ENCODE measurements around the gene TRIM34. TPM values are rescaled to one million over a fixed set of nuclear protein-coding genes. Genes with fewer than 3 reads are reported as not detected.

Gene TRIM34
- polyA plus RNA-seq, 1 donor (not counting 4 experiments of a cell fraction or from before 2014, with no cell fraction given) = 20.5 TPM

DNA sequence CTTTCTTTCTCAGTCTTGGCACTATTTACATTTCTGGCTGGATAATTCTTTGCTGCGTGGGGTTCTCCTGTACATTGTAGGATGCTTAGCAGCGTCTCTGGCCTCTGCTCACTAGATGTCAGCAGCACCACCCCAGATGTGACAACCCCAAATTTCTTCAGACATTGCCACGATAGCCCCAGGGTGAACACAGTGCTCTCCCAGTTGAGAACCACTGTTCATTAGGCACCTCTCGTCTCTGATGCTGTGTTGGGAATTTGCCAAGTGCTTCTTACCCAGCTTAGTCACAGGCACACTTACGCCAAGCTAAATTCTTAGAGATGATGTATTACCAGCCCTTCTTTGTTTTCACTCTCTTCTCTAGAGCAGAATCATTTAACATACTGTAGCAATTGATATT, 19.0 kb upstream of the TRIM34 start:
- Histone ChIP-seq H3K36me3 (ENCODE audit: control insufficient read depth in 2 of 2, extremely low read depth in 1 of 2, insufficient read depth in 2 of 2, low read length in 2 of 2) (peaks cover 0 to 1% of the 10 kb centered on the region in 2 experiments), H3K9me1 (ENCODE audit: control insufficient read depth, extremely low read depth, insufficient read depth, low read length) (no peaks in the 10 kb centered on the region), H3K27ac (ENCODE audit: control insufficient read depth, insufficient read depth, low read length) (no peak overlapping the region), H3K4me2 (ENCODE audit: control insufficient read depth, extremely low read depth, insufficient read depth, low read depth, low read length) (no peak overlapping the region), H2AFZ (ENCODE audit: control insufficient read depth, low read length) (no peak overlapping the region), H3K27me3 (ENCODE audit: control insufficient read depth, extremely low read depth, insufficient read depth, low read length) (no peaks in the 10 kb centered on the region), H4K20me1 (ENCODE audit: control insufficient read depth, extremely low read depth, insufficient read depth, low read length) (no peaks in the 10 kb centered on the region), H3K9ac (ENCODE audit: control insufficient read depth, extremely low read depth, insufficient read depth, low read length) (no peak overlapping the region), H3K4me1 (ENCODE audit: control insufficient read depth, extremely low read depth, insufficient read depth, low read length) (peaks cover 10% of the 10 kb centered on the region), H3K9me3 (ENCODE audit: control insufficient read depth, low read depth, low read length) (no peaks in the 10 kb centered on the region), H3K79me2 (ENCODE audit: control insufficient read depth, insufficient read depth, low read length) (no peaks in the 10 kb centered on the region), H3K4me3 (ENCODE audit: control insufficient read depth in 2 of 3, extremely low read depth in 1 of 3, insufficient read depth in 2 of 3, low read depth in 1 of 3, low read length in 3 of 3) (no peak overlapping the region)
- dilution Hi-C loops (cut with MboI; ENCODE audit: extremely low pct_ligation_motif_present, low sequenced_read_pairs) = no loop called here
- FAIRE-seq (peak; percentile 77), DNase-seq (ENCODE audit: low read depth, low spot score) (peak; percentile 54)
- TF ChIP-seq, protein P1, sequence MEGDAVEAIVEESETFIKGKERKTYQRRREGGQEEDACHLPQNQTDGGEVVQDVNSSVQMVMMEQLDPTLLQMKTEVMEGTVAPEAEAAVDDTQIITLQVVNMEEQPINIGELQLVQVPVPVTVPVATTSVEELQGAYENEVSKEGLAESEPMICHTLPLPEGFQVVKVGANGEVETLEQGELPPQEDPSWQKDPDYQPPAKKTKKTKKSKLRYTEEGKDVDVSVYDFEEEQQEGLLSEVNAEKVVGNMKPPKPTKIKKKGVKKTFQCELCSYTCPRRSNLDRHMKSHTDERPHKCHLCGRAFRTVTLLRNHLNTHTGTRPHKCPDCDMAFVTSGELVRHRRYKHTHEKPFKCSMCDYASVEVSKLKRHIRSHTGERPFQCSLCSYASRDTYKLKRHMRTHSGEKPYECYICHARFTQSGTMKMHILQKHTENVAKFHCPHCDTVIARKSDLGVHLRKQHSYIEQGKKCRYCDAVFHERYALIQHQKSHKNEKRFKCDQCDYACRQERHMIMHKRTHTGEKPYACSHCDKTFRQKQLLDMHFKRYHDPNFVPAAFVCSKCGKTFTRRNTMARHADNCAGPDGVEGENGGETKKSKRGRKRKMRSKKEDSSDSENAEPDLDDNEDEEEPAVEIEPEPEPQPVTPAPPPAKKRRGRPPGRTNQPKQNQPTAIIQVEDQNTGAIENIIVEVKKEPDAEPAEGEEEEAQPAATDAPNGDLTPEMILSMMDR (optimal IDR thresholded peaks at IDR 0.05 in 1 of 3, IDR thresholded peaks at IDR 0.05 in 1 of 3, conservative IDR thresholded peaks at IDR 0.05 in 1 of 3; ENCODE audit: extremely low read depth in 1 of 3, insufficient read depth in 2 of 3, low read length in 3 of 3) = peak; percentile 6 to 63 (median 14)
- no peak for TF ChIP-seq EZH2 (IDR thresholded peaks at IDR 0.05; ENCODE audit: low read length)

DNA sequence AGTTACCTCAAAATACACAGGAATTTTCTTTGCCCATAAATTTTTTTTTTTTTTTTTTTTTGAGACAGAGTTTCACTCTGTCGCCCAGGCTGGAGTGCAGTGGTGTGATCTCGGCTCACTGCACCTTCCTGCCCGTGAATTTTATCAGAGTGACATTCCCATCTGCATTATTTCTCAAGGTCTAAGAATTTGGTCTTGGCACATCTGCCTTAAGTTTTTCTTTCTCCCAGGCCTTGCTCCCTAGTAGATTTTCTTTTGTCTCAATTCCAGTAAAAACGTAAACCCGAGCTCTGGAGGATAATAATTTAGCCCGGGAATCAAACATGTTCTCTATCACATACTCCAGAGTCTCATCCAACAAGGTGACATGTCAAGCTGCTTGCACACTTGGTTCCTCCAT, 16.0 kb upstream of the TRIM34 start:
- no peak overlapping the region for H2AFZ ChIP-seq (ENCODE audit: control insufficient read depth, low read length)
- TF ChIP-seq, protein P1 (optimal IDR thresholded peaks at IDR 0.05 in 1 of 3, IDR thresholded peaks at IDR 0.05 in 1 of 3, conservative IDR thresholded peaks at IDR 0.05 in 1 of 3; ENCODE audit: extremely low read depth in 1 of 3, insufficient read depth in 2 of 3, low read length in 3 of 3) = no peak
- no peak for TF ChIP-seq EZH2 (IDR thresholded peaks at IDR 0.05; ENCODE audit: low read length)
- H3K9me3 ChIP-seq (ENCODE audit: control insufficient read depth, low read depth, low read length) = no peaks in the 10 kb centered on the region
- H3K9ac ChIP-seq (ENCODE audit: control insufficient read depth, extremely low read depth, insufficient read depth, low read length) = no peak overlapping the region
- dilution Hi-C loops (cut with MboI; ENCODE audit: extremely low pct_ligation_motif_present, low sequenced_read_pairs) = no loop called here
- no peak overlapping the region for H3K4me2 ChIP-seq (ENCODE audit: control insufficient read depth, extremely low read depth, insufficient read depth, low read depth, low read length)
- no peaks in the 10 kb centered on the region for H3K79me2 ChIP-seq (ENCODE audit: control insufficient read depth, insufficient read depth, low read length)
- no peaks in the 10 kb centered on the region for H3K27me3 ChIP-seq (ENCODE audit: control insufficient read depth, extremely low read depth, insufficient read depth, low read length)
- no peak overlapping the region for H3K27ac ChIP-seq (ENCODE audit: control insufficient read depth, insufficient read depth, low read length)
- no peak for DNase-seq (ENCODE audit: low read depth, low spot score)
- no peaks in the 10 kb centered on the region for H3K9me1 ChIP-seq (ENCODE audit: control insufficient read depth, extremely low read depth, insufficient read depth, low read length)
- peaks cover 0 to 1% of the 10 kb centered on the region in 2 experiments for H3K36me3 ChIP-seq (ENCODE audit: control insufficient read depth in 2 of 2, extremely low read depth in 1 of 2, insufficient read depth in 2 of 2, low read length in 2 of 2)
- H3K4me3 ChIP-seq (ENCODE audit: control insufficient read depth in 2 of 3, extremely low read depth in 1 of 3, insufficient read depth in 2 of 3, low read depth in 1 of 3, low read length in 3 of 3) = no peak overlapping the region
- no peaks in the 10 kb centered on the region for H4K20me1 ChIP-seq (ENCODE audit: control insufficient read depth, extremely low read depth, insufficient read depth, low read length)
- no peak for FAIRE-seq
- H3K4me1 ChIP-seq (ENCODE audit: control insufficient read depth, extremely low read depth, insufficient read depth, low read length) = peaks cover 10% of the 10 kb centered on the region

Measured in keratinocyte (primary cell).